Heart right ventricle (tissue), 16 donors: Measurements from ENCODE around the gene ZNF415. TPM values are rescaled to one million over a fixed set of nuclear protein-coding genes. Genes with fewer than 3 reads are reported as not detected.
A peak's percentile ranks its signal among the peaks of the same experiment; 100 is the strongest.

ENCODE experiments used
- ATAC-seq, 8 donors: fragments of 200-7000 bp; cut with Tn5 transposase; one replicate each; pipeline ENCODE4 v1.9.1; 2020; ENCODE audit warnings: mild to moderate bottlenecking in 8 of 8, moderate library complexity in 8 of 8, moderate number of reproducible peaks in 1 of 8
- DNase-seq, 2 donors: peaks; one replicate each; pipeline ENCODE4 v3.0.0-alpha.2; 2020
- H3K27ac ChIP-seq, 10 donors: fragments of 200-600 bp; sonication (generic) in 2 of 10; one replicate each; pipeline versions ENCODE4 v1.5.0 to v1.8.0; 2020 to 2022; ENCODE audit warnings: mild to moderate bottlenecking in 3 of 10
- H3K27me3 ChIP-seq, 7 donors: fragments of 200-600 bp; one replicate each; pipeline ENCODE4 v1.8.0; 2021 to 2022; ENCODE audit warnings: mild to moderate bottlenecking in 2 of 7
- H3K36me3 ChIP-seq, 9 donors: fragments of 200-600 bp; sonication (generic) in 1 of 9; one replicate each; pipeline versions ENCODE4 v1.5.0 to v1.8.0; 2020 to 2022; ENCODE audit warnings: mild to moderate bottlenecking in 2 of 9
- H3K4me1 ChIP-seq, 9 donors: fragments of 200-600 bp; sonication (generic) in 1 of 9; one replicate each; pipeline versions ENCODE4 v1.5.0 to v1.8.0; 2020 to 2022; ENCODE audit warnings: mild to moderate bottlenecking in 4 of 9
- H3K4me3 ChIP-seq, 10 donors: fragments of 200-600 bp; sonication (generic) in 2 of 10; one replicate each; pipeline versions ENCODE4 v1.5.0 to v1.8.0; 2020 to 2022; ENCODE audit warnings: mild to moderate bottlenecking in 7 of 10, moderate library complexity in 2 of 10
- H3K9me3 ChIP-seq, 11 donors: fragments of 200-600 bp in 10 of 11; sonication (generic) in 2 of 11; one replicate each; pipeline versions ENCODE4 v1.5.0 to v1.8.0; 2013 to 2022; ENCODE audit warnings: mild to moderate bottlenecking in 2 of 11, control low read depth in 1 of 11, moderate library complexity in 1 of 11
- WGBS, 2 donors: extraction: QIAGEN DNeasy Blood & Tissue Kit; methylation state at CpG; one replicate each; pipeline ENCODE4 v1.1.7; 2013; ENCODE audit warnings: inconsistent platforms in 1 of 2; 5-methylcytosine and 5-hydroxymethylcytosine counted together
- intact Hi-C, 10 donors: fragments of 100-400 bp; cut with DNase I; formaldehyde crosslinking; loops; one replicate each; pipeline versions ENCODE4 v1.11.1 to v1.14.2; 2022
- polyA plus RNA-seq, 2 donors: library from polyadenylated mRNA; stranded (reverse); fragments of 200-250 nt; gene quantifications; one replicate each; pipeline ENCODE4 v1.2.3, GENCODE V29; 2013
- total RNA-seq, 10 donors: library from RNA; stranded (reverse); fragmentation: NEBNext Ultra II Directional in 3 of 10; extraction: Animal tissue kit (Norgen Biotek cat#: 25700) in 3 of 10; gene quantifications; one replicate each; pipeline versions ENCODE4 v1.2.1 to v1.2.4, GENCODE V29; 2021 to 2023
- TF ChIP-seq, protein P1 (sequence below), 9 donors: fragments of 200-600 bp; sonication (generic) in 2 of 9; IDR thresholded peaks; one replicate each; pipeline versions ENCODE4 v1.5.0 to v1.8.0; 2021 to 2022; ENCODE audit warnings: antibody characterized with exemption in 9 of 9, mild to moderate bottlenecking in 5 of 9, moderate library complexity in 1 of 9
- donor health status: Arrhythmogenic right ventricular cardiomyopathy.
- donor health status: ischemic (EF 13 %, LVEDD 7.1; RV severe dilation, severe dysfunction).
- donor health status: healthy with polysubstance abuse.
- donor health status: DM: no; HTN: yes; CAD: no.
- donor health status: DM: no; HTN: no; CAD: no.
- donor health status: ischemic (EF 25% LVEDD 6.9; RV normal size, moderate dysfunction).
- donor health status: ischemic (EF 25% LVEDD 5.7; RV mildly dilated, moderate dysfunction).
- donor health status: healthy.
- donor health status: DM: yes; HTN: yes; CAD: no.
- donor health status: Ischemic cardiomyopathy.
- donor health status: ischemic (EF 35%, LVEDD 5.7; RV mildly dilated, moderate dysfunction).
- donor health status: nonischemic (EF 11% LVEDD 7.7; RV severe dilation, severe dysfunction).
- donor health status: DM: yes; HTN: yes; CAD: no.
- donor health status: PGD.
- donor health status: ischemic (EF 29% LVEDD 5.4; RV normal size, mild dysfunction).
- donor health status: nonischemic (EF 23%, LVEDD 6.1; RV moderate dilation, normal function).

ZNF415 gene
- total and polyA plus RNA-seq, 12 donors, result 9.5 to 32.5 (median 21.7) TPM

- Histone ChIP-seq H3K36me3 (peaks cover 0 to 86% (median 20%) of the 10 kb centered on the region in 9 donors), H3K27ac (peak overlapping the region in 9 of 10 donors; percentile 12 to 75 (median 51)), H3K4me3 (no peak overlapping the region), H3K4me1 (peaks cover 0 to 38% (median 4%) of the 10 kb centered on the region in 9 donors), H3K9me3 (peaks cover 0 to 74% (median 0%) of the 10 kb centered on the region in 11 donors), H3K27me3 (no peaks in the 10 kb centered on the region)
- peak in 7 of 8 donors; percentile 39 to 83 (median 71) for ATAC-seq
- TF ChIP-seq, protein P1, sequence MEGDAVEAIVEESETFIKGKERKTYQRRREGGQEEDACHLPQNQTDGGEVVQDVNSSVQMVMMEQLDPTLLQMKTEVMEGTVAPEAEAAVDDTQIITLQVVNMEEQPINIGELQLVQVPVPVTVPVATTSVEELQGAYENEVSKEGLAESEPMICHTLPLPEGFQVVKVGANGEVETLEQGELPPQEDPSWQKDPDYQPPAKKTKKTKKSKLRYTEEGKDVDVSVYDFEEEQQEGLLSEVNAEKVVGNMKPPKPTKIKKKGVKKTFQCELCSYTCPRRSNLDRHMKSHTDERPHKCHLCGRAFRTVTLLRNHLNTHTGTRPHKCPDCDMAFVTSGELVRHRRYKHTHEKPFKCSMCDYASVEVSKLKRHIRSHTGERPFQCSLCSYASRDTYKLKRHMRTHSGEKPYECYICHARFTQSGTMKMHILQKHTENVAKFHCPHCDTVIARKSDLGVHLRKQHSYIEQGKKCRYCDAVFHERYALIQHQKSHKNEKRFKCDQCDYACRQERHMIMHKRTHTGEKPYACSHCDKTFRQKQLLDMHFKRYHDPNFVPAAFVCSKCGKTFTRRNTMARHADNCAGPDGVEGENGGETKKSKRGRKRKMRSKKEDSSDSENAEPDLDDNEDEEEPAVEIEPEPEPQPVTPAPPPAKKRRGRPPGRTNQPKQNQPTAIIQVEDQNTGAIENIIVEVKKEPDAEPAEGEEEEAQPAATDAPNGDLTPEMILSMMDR (IDR thresholded peaks at IDR 0.05), result no peak
- WGBS, 2 donors, result 75 to 80% methylated on average over 1 of the region's 1 CpG
- no peak for DNase-seq
- intact Hi-C loops, result loop anchor here in 9 of 10 donors (5.0 to 10.0 kb wide), 7 partner anchors 54 to 119 kb away; partner anchors contain the start of genes ZNF665 (in 7 of the 9), ZNF347 (in 2 of the 9) and ZNF415 (in 1 of the 9)
Observed at GRCh38 chr19:53078668-53079067, 54.0 kb downstream of the ZNF415 start.

- peak; percentile 55 to 63 for DNase-seq
- peak overlapping the region in 4 of 10 donors; percentile 34 to 72 (median 62) for H3K27ac ChIP-seq
- no peaks in the 10 kb centered on the region for H3K27me3 ChIP-seq
- H3K9me3 ChIP-seq, result peaks cover 0 to 78% (median 0%) of the 10 kb centered on the region in 11 donors
- TF ChIP-seq, protein P1 (IDR thresholded peaks at IDR 0.05), result peak; percentile 63 to 85 (median 78)
- 18 to 21% methylated on average over 10 of the region's 10 CpGs for WGBS, 2 donors
- intact Hi-C loops, result loop anchor here in 9 of 10 donors (2.0 to 10.0 kb wide), 9 partner anchors 26 to 120 kb away; partner anchors contain the start of genes ZNF665 (in 7 of the 9), ZNF347 (in 2 of the 9), ZNF415 (in 2 of the 9) and ZNF160 (in 1 of the 9)
- peaks cover 0 to 38% (median 4%) of the 10 kb centered on the region in 9 donors for H3K4me1 ChIP-seq
- H3K36me3 ChIP-seq, result peaks cover 0 to 86% (median 33%) of the 10 kb centered on the region in 9 donors
- no peak overlapping the region for H3K4me3 ChIP-seq
- ATAC-seq, result peak in 7 of 8 donors; percentile 32 to 84 (median 76)
Observed at GRCh38 chr19:53076984-53077383, 55.7 kb downstream of the ZNF415 start.

DNA sequence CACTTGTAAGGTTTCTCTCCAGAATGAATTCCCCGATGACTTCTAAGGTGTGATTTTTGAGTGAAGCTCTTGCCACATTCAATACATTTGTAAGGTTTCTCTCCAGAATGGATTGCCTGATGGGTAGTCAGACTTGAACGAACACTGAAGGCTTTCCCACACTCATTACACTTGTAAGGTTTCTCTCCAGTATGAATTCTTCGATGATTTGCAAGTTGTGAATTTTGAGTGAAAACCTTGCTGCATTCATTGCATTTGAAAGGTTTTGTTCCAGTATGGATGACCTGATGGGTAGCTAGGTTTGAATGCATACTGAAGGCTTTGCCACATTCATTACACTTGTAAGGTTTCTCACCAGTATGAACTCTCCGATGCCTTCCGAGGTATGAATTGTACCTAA, 63.9 kb downstream of the ZNF415 start:
- TF ChIP-seq, protein P1 (IDR thresholded peaks at IDR 0.05), result no peak
- WGBS, 2 donors, result 96 to 99% methylated on average over 5 of the region's 5 CpGs
- no peak for DNase-seq
- intact Hi-C loops, result no loop called here
- no peaks in the 10 kb centered on the region for H3K4me1 ChIP-seq
- H3K27ac ChIP-seq, result no peak overlapping the region
- H3K36me3 ChIP-seq, result peaks cover 11 to 94% (median 80%) of the 10 kb centered on the region in 9 donors
- peaks cover 0 to 100% (median 45%) of the 10 kb centered on the region in 11 donors for H3K9me3 ChIP-seq
- no peak overlapping the region for H3K4me3 ChIP-seq
- no peaks in the 10 kb centered on the region for H3K27me3 ChIP-seq
- ATAC-seq, result no peak

GRCh38 chr19:53068199-53068598, 64.5 kb downstream of the ZNF415 start:
- Histone ChIP-seq H3K27me3 (no peaks in the 10 kb centered on the region), H3K27ac (no peak overlapping the region), H3K4me1 (no peaks in the 10 kb centered on the region), H3K4me3 (no peak overlapping the region), H3K36me3 (peaks cover 11 to 88% (median 73%) of the 10 kb centered on the region in 9 donors), H3K9me3 (peaks cover 0 to 100% (median 45%) of the 10 kb centered on the region in 11 donors)
- intact Hi-C loops, result no loop called here
- TF ChIP-seq, protein P1 (IDR thresholded peaks at IDR 0.05), result no peak
- DNase-seq (no peak), ATAC-seq (no peak)
- 99% methylated on average over 4 of the region's 4 CpGs for WGBS, 2 donors
